T-helper 2 cell treated with Interferon-gamma antibody and Interleukin-4, amounts not matched to agents 5 μg/mL and 100 μg/mL, for 36 hours (primary cell): ENCODE results near the gene PAAF1.

Experiments
- DNase-seq: peaks from one replicate; pipeline ENCODE4 v3.0.0; 2021; ENCODE audit warnings: low spot score
- H3K27ac Mint-ChIP-seq: one replicate; pipeline ENCODE4 v1.8.0; 2021; ENCODE audit warnings: mild to moderate bottlenecking, mixed read lengths
- H3K27me3 Mint-ChIP-seq: one replicate; pipeline ENCODE4 v1.8.0; 2021; ENCODE audit warnings: low read depth, mixed read lengths
- H3K36me3 Mint-ChIP-seq: one replicate; pipeline ENCODE4 v1.8.0; 2021; ENCODE audit warnings: low read depth, mixed read lengths
- H3K4me1 Mint-ChIP-seq: one replicate; pipeline ENCODE4 v1.8.0; 2021; ENCODE audit warnings: low read depth, mixed read lengths
- H3K4me3 Mint-ChIP-seq: one replicate; pipeline ENCODE4 v1.8.0; 2022; ENCODE audit warnings: mild to moderate bottlenecking, moderate library complexity, mixed read lengths
- H3K9me3 Mint-ChIP-seq: one replicate; pipeline ENCODE4 v1.8.0; 2021; ENCODE audit warnings: mixed read lengths

PAAF1 gene

GRCh38 chr11:73965076-73965763 lies 88.4 kb downstream of the PAAF1 start:
- H3K9me3 Mint-ChIP-seq, result no peaks in the 10 kb centered on the region
- no peak overlapping the region for H3K4me3 Mint-ChIP-seq
- DNase-seq, result no peak
- H3K4me1 Mint-ChIP-seq, result peaks cover 27% of the 10 kb centered on the region
- no peaks in the 10 kb centered on the region for H3K27me3 Mint-ChIP-seq
- no peak overlapping the region for H3K27ac Mint-ChIP-seq
- H3K36me3 Mint-ChIP-seq, result no peaks in the 10 kb centered on the region

GRCh38 chr11:73965764-73966121 lies 88.9 kb downstream of the PAAF1 start:
- no peaks in the 10 kb centered on the region for H3K36me3 Mint-ChIP-seq
- peaks cover 30% of the 10 kb centered on the region for H3K4me1 Mint-ChIP-seq
- H3K27ac Mint-ChIP-seq, result no peak overlapping the region
- H3K27me3 Mint-ChIP-seq, result no peaks in the 10 kb centered on the region
- no peak overlapping the region for H3K4me3 Mint-ChIP-seq
- no peaks in the 10 kb centered on the region for H3K9me3 Mint-ChIP-seq
- DNase-seq, result no peak

- peaks cover 47% of the 10 kb centered on the region for H3K4me1 Mint-ChIP-seq
- H3K27me3 Mint-ChIP-seq, result no peaks in the 10 kb centered on the region
- no peak for DNase-seq
- peaks cover 14% of the 10 kb centered on the region for H3K36me3 Mint-ChIP-seq
- H3K4me3 Mint-ChIP-seq, result no peak overlapping the region
- H3K27ac Mint-ChIP-seq, result peak overlapping the region; percentile 7
- H3K9me3 Mint-ChIP-seq, result no peaks in the 10 kb centered on the region
Observed at GRCh38 chr11:73968356-73968966, 91.7 kb downstream of the PAAF1 start.

GRCh38 chr11:73969091-73969490 lies 92.3 kb downstream of the PAAF1 start:
- H3K4me3 Mint-ChIP-seq, result no peak overlapping the region
- H3K27ac Mint-ChIP-seq, result peak overlapping the region; percentile 7
- peaks cover 19% of the 10 kb centered on the region for H3K36me3 Mint-ChIP-seq
- no peaks in the 10 kb centered on the region for H3K27me3 Mint-ChIP-seq
- peaks cover 48% of the 10 kb centered on the region for H3K4me1 Mint-ChIP-seq
- DNase-seq, result no peak
- H3K9me3 Mint-ChIP-seq, result no peaks in the 10 kb centered on the region

GRCh38 chr11:73969991-73970800 lies 93.4 kb downstream of the PAAF1 start:
- H3K27ac Mint-ChIP-seq, result peak overlapping the region; percentile 70
- DNase-seq, result no peak
- no peaks in the 10 kb centered on the region for H3K27me3 Mint-ChIP-seq
- no peaks in the 10 kb centered on the region for H3K9me3 Mint-ChIP-seq
- peaks cover 54% of the 10 kb centered on the region for H3K4me1 Mint-ChIP-seq
- H3K36me3 Mint-ChIP-seq, result peaks cover 29% of the 10 kb centered on the region
- no peak overlapping the region for H3K4me3 Mint-ChIP-seq

GRCh38 chr11:73971175-73971719 lies 94.4 kb downstream of the PAAF1 start:
- H3K4me3 Mint-ChIP-seq, result no peak overlapping the region
- H3K36me3 Mint-ChIP-seq, result peaks cover 38% of the 10 kb centered on the region
- H3K27ac Mint-ChIP-seq, result peak overlapping the region; percentile 65
- DNase-seq, result no peak
- H3K27me3 Mint-ChIP-seq, result no peaks in the 10 kb centered on the region
- no peaks in the 10 kb centered on the region for H3K9me3 Mint-ChIP-seq
- peaks cover 58% of the 10 kb centered on the region for H3K4me1 Mint-ChIP-seq

- Mint-ChIP-seq H3K27ac (peak overlapping the region; percentile 96), H3K9me3 (no peaks in the 10 kb centered on the region), H3K27me3 (no peaks in the 10 kb centered on the region), H3K4me1 (peaks cover 64% of the 10 kb centered on the region), H3K4me3 (no peak overlapping the region), H3K36me3 (peaks cover 48% of the 10 kb centered on the region)
- DNase-seq, result no peak
Observed at GRCh38 chr11:73972187-73972586, 95.4 kb downstream of the PAAF1 start.

- H3K4me1 Mint-ChIP-seq, result peaks cover 71% of the 10 kb centered on the region
- DNase-seq, result no peak
- H3K9me3 Mint-ChIP-seq, result no peaks in the 10 kb centered on the region
- H3K4me3 Mint-ChIP-seq, result peak overlapping the region; percentile 77
- H3K36me3 Mint-ChIP-seq, result peaks cover 54% of the 10 kb centered on the region
- H3K27ac Mint-ChIP-seq, result peak overlapping the region; percentile 96
- no peaks in the 10 kb centered on the region for H3K27me3 Mint-ChIP-seq
Observed at GRCh38 chr11:73972620-73973449, 96.0 kb downstream of the PAAF1 start.

GRCh38 chr11:73974604-73975478 lies 98.0 kb downstream of the PAAF1 start:
- Mint-ChIP-seq H3K4me3 (peak overlapping the region; percentile 77), H3K27ac (peak overlapping the region; percentile 96), H3K27me3 (no peaks in the 10 kb centered on the region), H3K9me3 (no peaks in the 10 kb centered on the region), H3K4me1 (peaks cover 73% of the 10 kb centered on the region), H3K36me3 (peaks cover 73% of the 10 kb centered on the region)
- no peak for DNase-seq

- Mint-ChIP-seq H3K27me3 (no peaks in the 10 kb centered on the region), H3K27ac (peak overlapping the region; percentile 15), H3K36me3 (peaks cover 79% of the 10 kb centered on the region), H3K4me3 (peak overlapping the region; percentile 77), H3K4me1 (peaks cover 73% of the 10 kb centered on the region), H3K9me3 (no peaks in the 10 kb centered on the region)
- DNase-seq, result no peak
Observed at GRCh38 chr11:73975479-73975757, 98.6 kb downstream of the PAAF1 start.

GRCh38 chr11:73976451-73977151 lies 99.8 kb downstream of the PAAF1 start:
- Mint-ChIP-seq H3K9me3 (no peaks in the 10 kb centered on the region), H3K27ac (peak overlapping the region; percentile 67), H3K4me1 (peaks cover 72% of the 10 kb centered on the region), H3K36me3 (peaks cover 85% of the 10 kb centered on the region), H3K27me3 (no peaks in the 10 kb centered on the region), H3K4me3 (no peak overlapping the region)
- DNase-seq, result no peak

GRCh38 chr11:73977856-73978519 lies 101.2 kb downstream of the PAAF1 start:
- H3K36me3 Mint-ChIP-seq, result peaks cover 88% of the 10 kb centered on the region
- H3K4me3 Mint-ChIP-seq, result peak overlapping the region; percentile 97
- H3K27me3 Mint-ChIP-seq, result no peaks in the 10 kb centered on the region
- DNase-seq, result no peak
- peak overlapping the region; percentile 67 for H3K27ac Mint-ChIP-seq
- H3K9me3 Mint-ChIP-seq, result no peaks in the 10 kb centered on the region
- peaks cover 65% of the 10 kb centered on the region for H3K4me1 Mint-ChIP-seq
